Chondrocyte (in vitro differentiated cells): Measurements from ENCODE around the gene PBOV1. TPM values are rescaled to one million over a fixed set of nuclear protein-coding genes. Genes with fewer than 3 reads are reported as not detected.
A peak's percentile ranks its signal among the peaks of the same experiment; 100 is the strongest.

Experiments used
- DNase-seq: peaks from one replicate; pipeline ENCODE4 v3.0.0; 2021; ENCODE audit warnings: mixed read lengths, low spot score
- H3K27ac Mint-ChIP-seq: one replicate; pipeline ENCODE4 v1.8.0; 2021; ENCODE audit warnings: mild to moderate bottlenecking, moderate library complexity, mixed read lengths; ENCODE audit not compliant: unreplicated experiment
- H3K27me3 Mint-ChIP-seq: 2 replicates; pipeline ENCODE4 v1.8.0; 2021; ENCODE audit warnings: low read depth, mixed read lengths
- H3K36me3 Mint-ChIP-seq: 2 replicates; pipeline ENCODE4 v1.8.0; 2021; ENCODE audit warnings: low read depth, mixed read lengths
- H3K4me1 Mint-ChIP-seq: 2 replicates; pipeline ENCODE4 v1.8.0; 2021; ENCODE audit warnings: low read depth, mild to moderate bottlenecking, mixed read lengths
- H3K4me3 Mint-ChIP-seq: one replicate; pipeline ENCODE4 v1.8.0; 2021; ENCODE audit warnings: mild to moderate bottlenecking, moderate library complexity, mixed read lengths; ENCODE audit not compliant: unreplicated experiment
- H3K9me3 Mint-ChIP-seq: 2 replicates; pipeline ENCODE4 v1.8.0; 2021; ENCODE audit warnings: low read depth, mixed read lengths
- total RNA-seq: library from RNA; stranded (reverse); gene quantifications from 3 replicates; pipeline ENCODE4 v1.2.1, GENCODE V29; 2021
- TF ChIP-seq, protein P1 (sequence below): fragments of 200-600 bp; sonication (generic); IDR thresholded peaks from 2 replicates; pipeline ENCODE4 v1.5.0; 2021; ENCODE audit warnings: antibody characterized with exemption, mild to moderate bottlenecking, moderate library complexity

The PBOV1 gene
- total RNA-seq, 1 donor from 2014 or later, result not detected

DNA sequence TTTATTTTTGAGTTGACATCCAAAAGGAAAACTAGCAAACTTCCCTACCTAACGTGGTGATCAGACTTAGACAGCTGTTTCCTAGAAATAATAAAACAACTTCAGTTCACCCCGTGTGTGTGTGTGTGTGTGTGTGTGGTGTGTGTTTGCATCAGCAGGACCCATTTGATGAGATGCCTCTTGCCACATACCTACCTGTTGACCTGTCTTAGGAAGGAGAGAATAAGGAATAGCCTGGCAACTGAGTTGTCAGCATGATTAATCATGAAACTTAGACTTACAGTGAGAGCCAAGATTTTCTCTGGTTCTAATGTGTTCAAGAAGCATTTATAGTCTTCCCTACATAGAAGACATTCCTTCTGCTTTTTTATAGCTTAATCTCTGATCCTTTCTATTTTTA, 16.1 kb upstream of the PBOV1 start:
- Mint-ChIP-seq H3K27ac (peak overlapping the region; percentile 45), H3K4me1 (peaks cover 19% of the 10 kb centered on the region), H3K4me3 (no peak overlapping the region), H3K9me3 (no peaks in the 10 kb centered on the region), H3K36me3 (no peaks in the 10 kb centered on the region), H3K27me3 (no peaks in the 10 kb centered on the region)
- no peak for DNase-seq
- TF ChIP-seq, protein P1, sequence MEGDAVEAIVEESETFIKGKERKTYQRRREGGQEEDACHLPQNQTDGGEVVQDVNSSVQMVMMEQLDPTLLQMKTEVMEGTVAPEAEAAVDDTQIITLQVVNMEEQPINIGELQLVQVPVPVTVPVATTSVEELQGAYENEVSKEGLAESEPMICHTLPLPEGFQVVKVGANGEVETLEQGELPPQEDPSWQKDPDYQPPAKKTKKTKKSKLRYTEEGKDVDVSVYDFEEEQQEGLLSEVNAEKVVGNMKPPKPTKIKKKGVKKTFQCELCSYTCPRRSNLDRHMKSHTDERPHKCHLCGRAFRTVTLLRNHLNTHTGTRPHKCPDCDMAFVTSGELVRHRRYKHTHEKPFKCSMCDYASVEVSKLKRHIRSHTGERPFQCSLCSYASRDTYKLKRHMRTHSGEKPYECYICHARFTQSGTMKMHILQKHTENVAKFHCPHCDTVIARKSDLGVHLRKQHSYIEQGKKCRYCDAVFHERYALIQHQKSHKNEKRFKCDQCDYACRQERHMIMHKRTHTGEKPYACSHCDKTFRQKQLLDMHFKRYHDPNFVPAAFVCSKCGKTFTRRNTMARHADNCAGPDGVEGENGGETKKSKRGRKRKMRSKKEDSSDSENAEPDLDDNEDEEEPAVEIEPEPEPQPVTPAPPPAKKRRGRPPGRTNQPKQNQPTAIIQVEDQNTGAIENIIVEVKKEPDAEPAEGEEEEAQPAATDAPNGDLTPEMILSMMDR, result no peak

DNA sequence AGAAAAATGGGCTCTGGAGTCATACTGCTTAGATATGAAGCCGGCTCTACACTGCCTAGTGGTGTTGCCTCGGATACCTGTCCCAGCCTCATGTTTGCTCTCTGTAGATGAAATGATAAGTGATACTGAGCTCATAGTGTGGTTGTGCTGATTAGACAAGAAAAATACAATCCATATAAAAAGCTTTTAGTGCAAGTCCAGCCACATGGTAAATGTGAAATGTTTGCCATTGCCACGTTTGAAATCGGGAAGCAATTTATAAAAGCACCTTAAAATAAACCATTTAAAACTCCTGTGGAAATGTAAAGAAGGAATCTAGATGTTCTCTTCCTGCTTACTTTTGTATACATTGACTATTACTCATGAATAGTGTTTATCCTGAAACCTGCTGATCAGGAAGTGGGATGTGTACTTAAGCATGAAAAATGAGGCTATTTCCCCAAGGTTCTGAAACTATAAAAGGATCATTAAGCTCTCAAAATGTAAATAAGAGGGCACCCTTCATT, 13.1 kb upstream of the PBOV1 start:
- no peak for DNase-seq
- TF ChIP-seq, protein P1, result no peak
- peaks cover 19% of the 10 kb centered on the region for H3K4me1 Mint-ChIP-seq
- no peak overlapping the region for H3K27ac Mint-ChIP-seq
- no peak overlapping the region for H3K4me3 Mint-ChIP-seq
- no peaks in the 10 kb centered on the region for H3K27me3 Mint-ChIP-seq
- H3K9me3 Mint-ChIP-seq, result no peaks in the 10 kb centered on the region
- H3K36me3 Mint-ChIP-seq, result no peaks in the 10 kb centered on the region

DNA sequence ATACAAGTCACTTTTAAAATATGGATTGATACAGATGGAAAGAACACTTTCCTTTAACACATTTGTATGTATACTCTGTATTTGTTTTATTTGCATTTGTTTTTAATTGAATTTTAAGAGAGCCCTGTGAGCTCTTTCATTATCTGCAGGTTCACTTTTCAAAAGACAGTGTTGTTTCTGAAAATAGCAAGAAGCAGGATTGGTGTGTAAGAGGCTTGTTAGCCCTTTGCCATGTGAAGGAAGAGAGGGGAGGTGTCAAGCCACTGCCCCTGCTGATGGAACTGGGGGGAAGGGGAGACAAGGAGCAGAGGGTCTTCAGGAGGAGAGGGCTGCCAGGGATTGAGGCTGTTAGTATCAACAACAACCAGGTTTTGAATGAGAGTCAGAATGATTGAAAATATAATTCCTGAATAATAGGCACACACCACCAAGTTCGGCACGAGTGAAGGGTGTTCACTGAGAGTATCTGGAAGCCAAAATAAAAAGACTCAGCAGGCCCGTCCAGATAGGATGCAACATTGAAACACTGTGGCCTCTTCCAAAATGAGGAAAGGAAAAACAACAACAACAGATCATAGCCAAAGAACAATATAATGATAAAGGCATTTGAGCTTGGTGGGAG, 12.6 kb upstream of the PBOV1 start:
- TF ChIP-seq, protein P1, result no peak
- no peak overlapping the region for H3K4me3 Mint-ChIP-seq
- DNase-seq, result no peak
- no peaks in the 10 kb centered on the region for H3K27me3 Mint-ChIP-seq
- H3K27ac Mint-ChIP-seq, result no peak overlapping the region
- peaks cover 16% of the 10 kb centered on the region for H3K4me1 Mint-ChIP-seq
- H3K36me3 Mint-ChIP-seq, result no peaks in the 10 kb centered on the region
- no peaks in the 10 kb centered on the region for H3K9me3 Mint-ChIP-seq

DNA sequence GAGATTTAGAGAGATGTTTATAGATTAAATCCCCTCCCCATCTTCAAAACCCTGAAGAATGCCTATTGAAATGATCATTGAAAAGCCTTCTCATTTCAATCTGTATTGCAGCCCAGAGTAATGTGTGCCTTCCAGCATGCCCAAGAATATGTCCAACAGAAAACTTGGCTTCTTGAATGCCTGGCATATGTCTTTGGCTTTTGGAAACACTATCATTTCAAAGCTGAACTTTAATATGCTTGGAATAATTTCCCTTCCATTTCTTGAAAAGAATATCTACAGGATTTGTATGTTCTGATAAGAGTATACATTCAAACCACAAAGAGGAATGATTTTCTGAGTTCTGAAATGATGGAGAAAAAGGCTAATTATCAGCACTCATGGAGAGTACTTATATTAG, 11.9 kb upstream of the PBOV1 start:
- H3K27me3 Mint-ChIP-seq, result no peaks in the 10 kb centered on the region
- H3K4me3 Mint-ChIP-seq, result no peak overlapping the region
- no peaks in the 10 kb centered on the region for H3K9me3 Mint-ChIP-seq
- no peak for DNase-seq
- no peaks in the 10 kb centered on the region for H3K36me3 Mint-ChIP-seq
- no peak overlapping the region for H3K27ac Mint-ChIP-seq
- TF ChIP-seq, protein P1, result no peak
- H3K4me1 Mint-ChIP-seq, result peaks cover 11% of the 10 kb centered on the region

DNA sequence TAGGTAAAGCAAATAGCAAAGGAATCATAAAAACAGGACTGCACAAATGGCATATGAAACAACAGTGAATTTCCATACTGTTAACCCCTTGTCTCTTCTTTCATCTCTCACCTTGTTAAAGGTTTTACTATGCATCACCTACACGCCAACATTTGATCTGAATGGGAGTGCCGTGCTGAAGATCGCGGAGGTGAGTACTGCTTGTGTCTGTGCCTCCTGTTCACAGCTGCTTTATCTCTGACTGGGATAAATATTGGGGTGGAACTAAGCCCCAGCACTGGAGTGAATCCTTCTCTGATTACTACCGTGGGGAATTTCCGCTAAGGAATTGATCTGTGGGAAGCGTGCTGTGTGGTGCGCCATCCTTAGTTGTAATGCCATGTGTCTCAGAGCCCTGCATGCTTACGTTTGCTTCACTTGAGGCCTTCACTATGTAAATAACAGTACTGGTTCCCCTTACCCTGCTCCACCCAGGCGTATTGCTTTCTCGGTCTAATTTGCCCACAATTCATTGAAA, 11.4 kb upstream of the PBOV1 start:
- TF ChIP-seq, protein P1, result no peak
- no peak for DNase-seq
- Mint-ChIP-seq H3K27ac (no peak overlapping the region), H3K36me3 (no peaks in the 10 kb centered on the region), H3K4me3 (no peak overlapping the region), H3K9me3 (no peaks in the 10 kb centered on the region), H3K27me3 (no peaks in the 10 kb centered on the region), H3K4me1 (peaks cover 8% of the 10 kb centered on the region)
